NCI-H2227 (cell line): ENCODE measurements around the gene POLN.
"Not testable (repeated sequence)": the region's sequence is repeated elsewhere in the genome, so short reads cannot be mapped to it uniquely, and the experiment has no call there.

Experiments
- DNase-seq: peaks from one replicate; lab custom pipeline; 2025; ENCODE audit not compliant: unreplicated experiment; lab: John Stamatoyannopoulos, UW

Gene POLN

DNA sequence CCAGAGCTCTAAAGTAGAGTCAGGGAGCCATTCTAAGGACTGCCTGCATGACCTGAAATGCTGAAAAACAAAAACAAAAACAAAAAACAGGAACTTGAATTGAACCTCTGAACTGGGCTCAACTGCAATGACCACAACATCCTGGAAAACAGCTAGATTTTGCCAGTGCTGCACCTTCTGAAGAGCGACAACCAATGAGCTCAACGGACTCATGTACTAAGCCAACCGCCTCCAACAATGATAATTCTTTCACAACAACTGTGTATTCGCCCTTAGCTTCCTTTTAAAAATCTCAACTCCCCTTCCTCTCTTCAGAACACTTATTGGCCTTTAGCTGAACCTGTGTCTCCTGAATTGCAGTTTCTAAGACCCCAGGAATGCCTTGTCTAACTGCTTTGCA, 69.8 kb downstream of the POLN start:
- DNase-seq: no peak

DNA sequence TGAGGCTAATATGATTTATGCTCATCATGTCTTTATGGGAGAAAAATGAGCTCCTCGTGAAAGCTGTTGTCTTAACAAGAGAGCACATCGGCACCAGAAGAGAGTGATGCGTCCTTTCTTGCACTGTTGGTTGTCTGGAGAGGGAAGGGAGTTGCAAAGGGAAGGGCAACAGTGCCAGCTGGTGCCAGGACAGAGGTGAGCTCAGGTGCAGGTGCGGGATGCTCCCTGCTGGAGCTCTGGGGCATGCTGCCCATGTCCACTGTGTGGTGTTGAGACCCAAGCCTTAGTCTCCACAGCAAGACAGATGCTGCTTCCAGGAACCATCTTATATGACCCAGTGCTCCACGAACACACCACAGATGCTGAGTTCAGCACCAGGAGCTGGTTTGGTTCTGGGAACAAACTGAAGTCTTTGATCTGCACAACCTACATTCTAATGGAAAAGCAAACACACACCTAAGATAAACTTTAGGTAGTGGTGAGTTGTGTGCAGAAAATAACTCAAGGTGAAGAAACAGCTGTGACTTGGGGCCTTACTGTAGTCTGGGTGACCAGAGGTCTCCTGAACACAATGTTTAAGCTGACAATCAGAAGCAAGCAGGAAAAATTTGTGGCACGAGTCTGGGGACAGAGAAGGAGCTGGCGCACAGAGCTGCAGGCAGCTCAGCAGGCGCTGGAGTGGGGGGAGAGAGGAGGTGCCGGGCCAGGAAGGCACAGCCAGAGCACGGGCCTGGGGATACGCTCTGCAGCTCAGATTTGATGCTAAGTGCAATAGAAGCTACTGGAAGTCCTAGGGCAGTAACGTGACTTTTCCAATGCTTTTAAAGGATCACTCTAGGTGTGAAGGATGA, 73.2 kb downstream of the POLN start:
- no peak for DNase-seq

DNA sequence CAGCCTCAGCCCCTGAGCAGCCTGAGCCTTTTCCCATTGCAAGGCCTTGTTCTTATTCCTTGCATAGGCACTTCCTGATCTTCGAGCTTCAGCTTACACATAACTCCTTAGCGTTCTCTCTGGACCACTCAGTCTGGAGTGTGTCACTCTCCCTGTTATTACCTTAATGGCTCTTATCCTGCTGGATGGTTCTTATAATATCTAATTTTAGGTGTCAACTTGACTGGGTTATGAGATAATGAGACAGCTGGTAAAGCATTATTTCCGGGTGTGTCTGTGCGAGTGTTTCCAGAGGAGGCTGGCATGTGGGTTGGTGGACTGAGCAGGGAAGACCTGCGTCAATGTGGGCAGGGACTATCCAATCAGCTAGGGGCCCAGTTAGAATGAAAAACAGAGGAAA, 75.7 kb downstream of the POLN start:
- DNase-seq: peak; percentile 82

DNA sequence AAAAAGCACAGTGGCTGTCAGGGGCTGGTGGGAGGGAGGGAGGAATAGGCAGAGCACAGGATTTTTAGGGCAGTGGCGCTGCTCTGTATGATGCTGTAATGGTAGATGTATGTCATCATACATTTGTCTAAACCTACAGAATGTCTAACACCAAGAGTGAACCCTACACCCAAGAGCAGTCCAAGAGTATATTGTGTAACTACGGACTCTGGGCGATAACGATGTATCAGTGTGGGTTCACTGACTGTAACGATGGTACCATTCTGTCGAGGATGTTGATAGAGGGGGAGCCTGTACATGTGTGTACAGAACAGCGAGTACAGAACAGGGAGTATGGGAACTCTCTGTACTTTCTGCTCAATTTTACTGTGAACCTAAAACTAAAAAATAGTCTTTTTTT, 76.5 kb downstream of the POLN start:
- DNase-seq: no peak

DNA sequence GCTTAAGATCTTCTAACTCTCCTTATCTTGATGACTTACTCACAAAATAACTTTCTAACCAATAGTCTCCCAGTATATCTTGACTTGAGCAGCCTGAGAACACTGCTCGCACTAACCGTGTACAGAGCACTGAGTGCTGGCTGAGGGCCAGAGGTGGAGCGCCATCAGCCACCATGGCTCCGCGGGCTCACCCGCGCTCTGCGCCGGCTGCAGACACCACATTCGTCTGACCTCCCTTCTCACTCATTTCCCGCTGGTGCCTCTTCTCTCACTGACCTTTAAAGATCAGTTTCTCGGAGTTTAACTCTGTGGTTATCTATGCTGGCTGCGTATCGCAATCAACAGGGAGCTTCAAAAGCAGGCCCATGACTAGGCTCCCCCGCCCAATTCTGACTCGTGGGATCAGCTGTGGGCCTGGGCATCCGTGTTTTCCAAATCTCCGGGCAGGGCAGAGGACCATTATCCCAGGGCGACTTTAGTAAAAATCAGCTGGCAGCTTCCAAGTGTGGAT, 78.6 kb downstream of the POLN start:
- no peak for DNase-seq

DNA sequence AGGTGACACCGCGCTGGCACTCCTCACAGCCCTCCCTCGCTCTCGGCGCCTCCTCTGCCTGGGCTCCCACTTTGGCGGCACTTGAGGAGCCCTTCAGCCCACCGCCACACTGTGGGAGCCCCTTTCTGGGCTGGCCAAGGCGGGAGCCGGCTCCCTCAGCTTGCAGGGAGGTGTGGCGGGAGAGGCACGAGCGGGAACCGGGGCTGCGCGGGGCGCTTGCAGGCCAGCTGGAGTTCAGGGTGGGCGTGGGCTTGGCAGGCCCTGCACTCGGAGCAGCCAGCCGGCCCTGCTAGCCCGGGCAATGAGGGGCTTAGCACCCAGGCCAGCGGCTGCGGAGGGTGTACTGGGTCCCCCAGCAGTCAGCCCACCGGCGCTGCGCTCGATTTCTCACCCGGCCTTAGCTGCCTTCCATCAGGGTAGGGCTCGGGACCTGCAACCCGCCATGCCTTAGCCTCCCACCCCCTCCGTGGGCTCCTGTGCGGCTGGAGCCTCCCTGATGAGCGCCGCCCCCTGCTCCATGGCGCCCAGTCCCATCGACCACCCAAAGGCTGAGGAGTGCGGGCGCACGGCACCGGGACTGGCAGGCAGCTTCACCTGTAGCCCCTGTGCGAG, 80.7 kb downstream of the POLN start:
- DNase-seq: not testable (repeated sequence)

DNA sequence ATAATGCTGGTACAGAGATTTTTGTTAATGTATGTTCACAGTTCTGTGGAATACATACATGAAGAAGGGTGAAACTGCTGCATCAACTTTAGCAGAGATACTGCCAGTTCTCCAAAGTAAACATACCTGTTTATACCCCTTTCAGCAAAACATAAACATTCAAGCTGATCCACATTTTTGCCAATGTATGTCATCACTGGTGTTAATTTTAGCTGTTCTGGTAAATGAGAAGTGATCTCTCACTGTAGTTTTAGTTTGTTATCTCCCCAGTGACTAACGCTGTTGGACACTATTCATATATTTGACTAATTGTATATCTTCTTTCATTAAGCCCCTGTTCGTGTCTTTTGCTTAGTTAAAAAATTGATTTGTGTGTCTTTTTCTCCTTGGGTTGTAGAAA, 82.0 kb downstream of the POLN start:
- no peak for DNase-seq

DNA sequence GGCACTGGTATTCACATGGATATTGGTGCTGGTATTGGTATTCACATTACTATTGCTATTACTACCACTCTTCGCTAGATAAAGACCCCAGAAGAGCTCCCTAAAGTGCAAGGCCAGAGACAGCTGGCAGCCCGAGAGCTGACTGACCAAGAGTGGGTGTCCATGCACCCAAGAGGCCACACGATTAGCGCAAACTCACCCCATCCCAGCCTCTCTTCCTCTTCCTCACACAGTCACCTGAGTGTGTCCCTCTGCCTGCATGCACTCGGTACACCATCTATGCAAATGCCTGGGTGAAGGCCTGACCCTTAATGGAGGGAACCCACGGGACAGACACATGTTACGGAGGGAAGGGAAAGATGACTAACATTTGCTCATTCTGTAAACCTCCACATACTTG, 86.7 kb downstream of the POLN start:
- DNase-seq: no peak

DNA sequence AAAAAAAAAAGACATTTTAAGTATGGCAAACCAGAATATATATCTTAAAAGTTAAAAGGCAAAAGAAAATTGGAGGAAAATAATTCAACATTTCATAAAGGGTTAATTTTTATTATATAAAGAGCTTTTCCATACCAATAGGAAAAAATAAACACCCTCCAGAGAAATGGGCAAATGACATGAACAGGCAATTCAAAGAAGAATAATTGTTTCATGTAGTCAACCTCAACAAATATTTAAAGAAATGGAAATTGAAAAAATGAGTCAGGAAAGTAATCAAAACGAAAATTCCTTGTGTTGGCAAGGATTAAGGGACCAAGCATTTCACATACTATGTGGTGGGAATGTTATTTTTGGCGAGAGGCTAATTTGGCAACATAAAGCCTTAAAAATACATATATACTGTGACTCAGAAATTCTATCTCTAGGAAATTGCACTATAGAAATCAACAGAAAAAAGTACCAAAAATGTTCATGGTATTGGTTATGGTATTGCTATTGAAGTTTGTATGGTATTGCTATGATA, 87.6 kb downstream of the POLN start:
- no peak for DNase-seq

DNA sequence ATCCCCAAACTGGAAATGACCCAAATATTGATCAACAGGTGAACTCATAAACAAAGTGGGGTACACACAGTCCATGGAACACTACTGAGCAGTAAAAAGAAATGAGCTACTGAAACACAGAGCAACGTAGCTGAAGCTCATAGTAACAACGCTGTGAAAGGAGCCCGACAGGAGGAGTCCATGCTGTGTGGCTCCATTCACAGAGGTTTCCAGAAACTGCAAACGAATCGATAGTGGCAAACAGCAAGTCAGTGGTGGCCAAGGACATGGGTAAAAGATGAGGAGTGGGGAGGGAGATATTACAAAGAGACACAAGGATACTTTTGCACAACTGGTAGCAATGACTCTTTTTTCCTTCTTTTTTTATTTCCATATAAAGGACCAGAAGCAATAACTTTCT, 90.4 kb downstream of the POLN start:
- DNase-seq: no peak

DNA sequence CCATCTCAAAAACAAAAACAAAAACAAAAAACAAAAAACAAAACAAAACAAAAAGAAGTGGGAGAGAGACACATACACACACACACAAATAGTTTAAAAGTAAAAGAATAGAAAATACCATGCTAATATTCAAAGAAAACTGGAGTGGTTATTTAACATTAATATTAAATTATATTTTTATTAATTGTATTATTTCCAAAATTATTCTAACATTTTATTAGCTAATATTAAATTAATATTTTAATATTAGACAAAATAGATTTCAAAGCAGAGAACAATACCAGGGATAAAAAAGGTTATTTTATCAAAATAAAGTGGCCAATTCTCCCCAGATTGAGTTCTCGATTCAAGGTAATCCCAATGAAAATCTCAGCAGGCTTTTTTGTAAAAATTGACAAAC, 91.8 kb downstream of the POLN start:
- no peak for DNase-seq

DNA sequence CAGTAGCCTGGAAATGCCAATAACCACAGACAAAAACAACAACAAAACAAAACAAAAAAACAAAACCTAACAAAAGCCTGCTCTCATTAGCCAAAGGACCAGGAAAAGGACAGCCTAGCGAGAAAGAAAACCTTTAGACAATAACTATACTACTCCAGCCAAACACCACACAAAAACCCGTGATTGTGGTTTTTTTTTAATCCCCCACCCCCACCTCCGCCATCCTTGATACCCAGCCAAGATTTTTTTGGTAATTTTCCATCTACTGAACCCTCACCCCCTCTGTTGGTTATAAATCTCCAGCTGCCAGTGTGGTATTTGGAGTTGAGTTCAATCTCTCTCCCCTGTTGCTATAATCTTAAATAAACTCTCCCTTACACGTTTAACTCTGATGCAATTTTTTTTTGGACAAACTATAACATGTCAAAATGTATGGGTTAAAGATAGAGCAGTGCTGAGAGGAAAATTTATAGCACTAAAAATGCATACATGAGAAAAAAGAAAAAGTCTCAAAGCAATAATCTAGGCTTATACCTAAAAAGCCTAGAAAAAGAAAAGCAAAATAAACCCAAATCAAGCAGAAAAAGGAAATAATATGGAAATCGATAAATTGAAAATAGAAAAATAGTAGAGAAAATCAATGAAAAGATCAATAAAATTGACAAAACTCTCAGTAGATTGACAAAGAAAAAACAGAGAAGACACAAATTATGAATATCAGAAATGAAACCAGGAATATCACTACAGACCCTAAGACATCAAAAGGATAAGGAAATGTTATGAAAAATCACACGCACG, 99.1 kb downstream of the POLN start:
- DNase-seq: no peak

DNA sequence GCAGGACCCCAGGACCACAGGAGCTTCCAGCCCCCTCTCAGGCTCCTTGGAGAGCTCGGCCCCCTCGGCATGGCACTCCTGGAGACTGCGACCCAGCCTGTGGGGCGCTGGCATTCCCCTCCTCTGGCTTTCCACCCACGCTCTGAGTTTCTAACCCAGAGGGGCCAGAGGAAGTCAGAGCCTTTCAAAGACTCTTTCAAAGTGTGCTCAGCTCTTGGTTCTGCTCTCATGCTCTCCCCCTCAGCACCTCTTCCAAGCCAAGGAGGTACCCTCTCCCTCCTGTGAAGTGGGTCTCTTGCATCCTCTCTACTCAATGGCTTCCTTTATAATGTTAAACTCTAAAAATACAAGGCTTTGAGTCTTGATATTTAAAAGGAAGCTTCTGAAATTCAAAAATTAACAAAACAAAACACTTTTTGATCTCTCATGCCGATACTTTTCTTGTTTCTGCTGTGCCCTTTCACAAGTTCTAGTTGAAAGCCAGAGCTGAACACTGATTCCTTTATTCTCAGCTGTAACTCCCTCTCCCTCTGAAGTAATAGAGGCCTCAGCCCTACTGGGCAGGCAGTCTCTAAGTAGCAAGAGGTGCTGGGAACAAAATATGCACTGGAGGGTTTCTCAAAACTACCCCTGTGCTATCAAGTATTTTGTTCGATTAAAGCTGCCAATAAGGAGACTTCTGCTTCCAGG, 100.0 kb downstream of the POLN start:
- DNase-seq: no peak

DNA sequence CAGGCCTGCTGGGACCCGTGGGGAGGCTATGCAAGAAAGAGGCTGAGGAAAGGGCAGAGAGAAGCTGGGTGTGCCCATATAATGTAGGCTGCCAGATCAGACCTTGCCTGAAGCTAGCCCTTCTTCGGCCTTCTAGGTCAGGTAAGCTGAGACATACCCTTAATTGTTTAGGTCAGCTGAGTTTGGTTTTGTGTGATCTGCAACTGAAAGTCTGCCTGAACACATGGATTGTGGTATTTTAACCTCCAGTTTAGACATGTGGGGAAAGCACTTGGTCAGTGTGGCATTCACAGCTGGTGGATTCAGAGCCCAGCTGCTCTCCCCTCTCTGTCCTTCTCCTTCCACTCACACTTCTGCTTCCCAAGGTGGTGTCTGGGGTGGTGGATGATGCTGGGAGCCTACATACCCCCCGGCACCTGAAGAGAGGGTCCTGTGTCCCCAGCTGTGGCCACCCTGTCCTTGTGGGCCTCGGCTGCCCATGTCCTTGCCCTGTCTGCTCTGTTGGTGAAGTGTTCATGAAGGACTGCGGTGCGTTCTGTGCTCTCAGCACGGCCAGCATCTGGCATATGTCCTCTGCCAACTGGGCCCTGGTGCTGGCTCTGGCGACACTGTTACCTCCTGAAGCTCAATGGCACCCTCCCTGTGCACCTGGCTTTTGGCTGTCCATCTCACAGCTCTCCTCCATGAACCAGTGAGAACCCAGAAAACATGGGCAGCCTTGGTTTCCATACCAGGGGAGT, 100.7 kb downstream of the POLN start:
- DNase-seq: no peak

DNA sequence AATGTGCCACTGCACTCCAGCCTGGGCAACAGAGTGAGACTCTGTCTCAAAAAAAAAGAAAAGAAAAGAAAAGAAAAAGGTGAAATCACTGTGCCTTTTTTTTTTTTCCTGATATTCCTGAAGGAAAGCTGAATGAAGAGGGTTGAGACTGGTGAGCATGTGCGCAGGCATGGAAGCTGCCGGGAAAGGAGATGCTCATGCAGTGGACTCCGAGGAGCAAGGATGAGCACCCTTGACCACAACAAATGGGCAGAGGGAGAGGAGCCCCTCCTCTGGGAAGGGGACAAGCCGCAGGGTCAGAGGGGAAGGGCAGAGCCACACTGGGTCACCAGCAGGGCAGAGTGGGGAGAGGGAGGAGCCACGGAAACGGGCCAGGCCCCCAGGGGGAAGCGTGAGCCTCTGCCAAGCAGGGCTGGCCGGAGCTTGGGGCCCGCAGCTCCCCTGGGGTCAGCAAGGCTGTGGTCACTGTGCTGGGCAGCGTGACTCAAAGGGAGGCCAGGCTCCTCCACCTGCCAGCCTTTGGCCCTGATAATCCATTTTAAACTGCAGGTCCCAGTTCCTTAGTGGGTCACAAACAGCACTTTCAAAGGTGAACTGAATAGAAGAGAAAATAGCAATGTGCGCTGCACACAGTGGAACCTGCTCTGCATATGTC, 102.9 kb downstream of the POLN start:
- no peak for DNase-seq

DNA sequence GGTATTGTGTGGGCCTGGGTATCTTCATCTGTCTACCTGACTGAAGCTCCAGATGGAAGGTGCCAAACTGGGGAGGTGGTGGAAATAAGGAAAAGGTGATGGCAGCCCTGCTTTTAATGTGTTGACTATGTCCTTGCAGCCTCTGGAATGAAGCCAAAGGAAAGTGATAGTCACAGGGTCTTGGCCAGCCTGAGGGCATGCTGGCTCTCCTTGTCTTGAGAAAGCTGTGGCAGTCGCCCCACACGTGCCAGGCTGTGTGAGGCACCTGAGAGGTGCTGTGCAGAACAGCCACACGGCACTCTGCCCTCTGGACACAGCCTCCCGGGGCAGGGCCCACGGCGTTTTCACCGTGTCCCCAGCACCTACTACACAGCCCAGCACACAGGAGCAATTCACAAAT, 105.2 kb downstream of the POLN start:
- DNase-seq: no peak

DNA sequence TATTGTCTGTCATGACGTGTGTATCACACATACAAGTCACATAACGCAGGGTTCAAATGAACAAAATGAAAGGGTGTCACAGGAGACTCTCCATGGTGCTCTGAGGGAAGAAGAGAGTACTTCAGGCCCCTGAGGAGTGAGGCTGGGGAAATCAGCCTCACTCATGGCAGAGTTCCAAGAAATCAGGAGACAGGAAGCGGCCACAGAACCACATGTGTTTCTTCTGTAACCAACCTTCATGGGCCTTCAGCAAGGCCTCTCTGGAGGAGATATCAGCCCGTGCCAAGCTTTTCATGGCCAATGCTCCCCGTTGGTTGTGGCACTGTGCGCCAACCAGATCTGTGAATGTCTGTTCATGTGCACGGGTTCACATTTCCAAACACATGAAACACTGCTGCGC, 106.8 kb downstream of the POLN start:
- no peak for DNase-seq

DNA sequence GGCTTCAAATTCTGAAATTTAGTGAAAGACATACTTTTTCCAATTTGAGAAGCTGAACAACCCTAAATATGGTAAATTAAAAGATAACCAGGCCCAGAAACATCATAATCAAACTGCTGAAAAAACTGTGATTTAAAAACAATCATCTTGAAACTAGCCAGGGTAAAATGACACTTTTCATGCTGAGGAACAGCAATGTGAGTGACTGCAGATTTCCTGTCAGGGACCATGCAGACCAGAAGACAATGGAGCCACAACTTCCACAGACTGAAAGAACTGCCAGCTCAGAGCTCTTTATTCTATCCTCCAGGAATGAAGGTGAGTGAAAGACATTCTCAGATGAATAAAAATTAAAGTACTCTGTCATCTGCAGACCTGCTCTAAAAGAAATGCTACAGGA, 109.5 kb downstream of the POLN start:
- DNase-seq: no peak

DNA sequence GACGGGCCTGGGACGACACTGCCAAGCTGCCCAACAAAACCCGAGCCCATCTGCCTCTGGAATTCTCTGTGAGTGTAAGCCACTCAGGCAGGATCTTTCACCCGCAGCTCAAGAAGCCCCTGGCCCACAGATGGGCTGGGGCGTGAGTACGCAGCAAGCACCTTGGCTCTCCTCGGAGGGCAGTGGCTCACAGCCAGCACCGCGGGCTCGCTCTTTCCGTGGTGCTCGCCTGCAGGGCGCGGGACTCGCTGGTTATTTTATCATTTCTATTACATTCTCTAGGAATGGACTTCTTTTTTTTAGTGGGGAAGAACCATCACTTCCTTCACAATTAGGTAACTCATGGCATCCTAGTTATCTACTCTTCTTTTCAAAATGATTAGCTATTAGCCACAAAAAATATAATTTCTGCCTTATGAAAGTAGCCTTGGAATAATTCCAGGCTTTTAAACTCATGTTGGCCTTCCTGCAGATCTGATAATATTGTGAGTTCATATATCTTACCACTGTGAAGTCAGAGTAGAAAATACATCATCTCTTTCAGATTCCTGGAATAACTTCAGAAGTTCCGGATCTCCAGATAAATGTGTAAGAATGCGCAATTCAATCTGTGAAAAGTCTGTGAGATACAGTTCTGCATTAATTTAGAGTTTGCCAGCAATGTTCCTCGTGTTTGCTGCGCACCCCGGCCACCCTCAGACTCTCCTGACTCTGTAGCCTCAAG, 114.2 kb downstream of the POLN start:
- DNase-seq: no peak
